Panc1 (cell line): ENCODE results near the gene PROK1.

Source experiments
- POLR2AphosphoS5 ChIP-seq: IDR thresholded peaks from 2 replicates; pipeline ENCODE4 v1.6.1; 2012; ENCODE audit warnings: mild to moderate bottlenecking, low read depth, low read length, moderate library complexity
- SIN3A ChIP-seq: IDR thresholded peaks from 2 replicates; pipeline ENCODE4 v1.6.1; 2012; ENCODE audit warnings: low read depth, mild to moderate bottlenecking, low read length, moderate library complexity, borderline replicate concordance; ENCODE audit not compliant: insufficient read depth
- TF ChIP-seq, protein P1 (sequence below): fragments of 450-650 bp; IDR thresholded peaks from 2 replicates; pipeline ENCODE4 v1.5.1; 2017; ENCODE audit warnings: mild to moderate bottlenecking
- TF ChIP-seq, protein P2 (sequence below), 2 experiments: IDR thresholded peaks; 2 replicates each; pipeline ENCODE4 v1.6.1; 2011 to 2012; ENCODE audit warnings: low read depth in 2 of 2, control low read depth in 1 of 2, low read length in 1 of 2, mild to moderate bottlenecking in 1 of 2, moderate library complexity in 1 of 2; ENCODE audit not compliant: insufficient read depth in 1 of 2

GRCh38 chr1:110425612-110426152 lies 25.3 kb upstream of the PROK1 start:
- TF ChIP-seq, protein P1, sequence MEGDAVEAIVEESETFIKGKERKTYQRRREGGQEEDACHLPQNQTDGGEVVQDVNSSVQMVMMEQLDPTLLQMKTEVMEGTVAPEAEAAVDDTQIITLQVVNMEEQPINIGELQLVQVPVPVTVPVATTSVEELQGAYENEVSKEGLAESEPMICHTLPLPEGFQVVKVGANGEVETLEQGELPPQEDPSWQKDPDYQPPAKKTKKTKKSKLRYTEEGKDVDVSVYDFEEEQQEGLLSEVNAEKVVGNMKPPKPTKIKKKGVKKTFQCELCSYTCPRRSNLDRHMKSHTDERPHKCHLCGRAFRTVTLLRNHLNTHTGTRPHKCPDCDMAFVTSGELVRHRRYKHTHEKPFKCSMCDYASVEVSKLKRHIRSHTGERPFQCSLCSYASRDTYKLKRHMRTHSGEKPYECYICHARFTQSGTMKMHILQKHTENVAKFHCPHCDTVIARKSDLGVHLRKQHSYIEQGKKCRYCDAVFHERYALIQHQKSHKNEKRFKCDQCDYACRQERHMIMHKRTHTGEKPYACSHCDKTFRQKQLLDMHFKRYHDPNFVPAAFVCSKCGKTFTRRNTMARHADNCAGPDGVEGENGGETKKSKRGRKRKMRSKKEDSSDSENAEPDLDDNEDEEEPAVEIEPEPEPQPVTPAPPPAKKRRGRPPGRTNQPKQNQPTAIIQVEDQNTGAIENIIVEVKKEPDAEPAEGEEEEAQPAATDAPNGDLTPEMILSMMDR = no peak
- TF ChIP-seq, protein P2, sequence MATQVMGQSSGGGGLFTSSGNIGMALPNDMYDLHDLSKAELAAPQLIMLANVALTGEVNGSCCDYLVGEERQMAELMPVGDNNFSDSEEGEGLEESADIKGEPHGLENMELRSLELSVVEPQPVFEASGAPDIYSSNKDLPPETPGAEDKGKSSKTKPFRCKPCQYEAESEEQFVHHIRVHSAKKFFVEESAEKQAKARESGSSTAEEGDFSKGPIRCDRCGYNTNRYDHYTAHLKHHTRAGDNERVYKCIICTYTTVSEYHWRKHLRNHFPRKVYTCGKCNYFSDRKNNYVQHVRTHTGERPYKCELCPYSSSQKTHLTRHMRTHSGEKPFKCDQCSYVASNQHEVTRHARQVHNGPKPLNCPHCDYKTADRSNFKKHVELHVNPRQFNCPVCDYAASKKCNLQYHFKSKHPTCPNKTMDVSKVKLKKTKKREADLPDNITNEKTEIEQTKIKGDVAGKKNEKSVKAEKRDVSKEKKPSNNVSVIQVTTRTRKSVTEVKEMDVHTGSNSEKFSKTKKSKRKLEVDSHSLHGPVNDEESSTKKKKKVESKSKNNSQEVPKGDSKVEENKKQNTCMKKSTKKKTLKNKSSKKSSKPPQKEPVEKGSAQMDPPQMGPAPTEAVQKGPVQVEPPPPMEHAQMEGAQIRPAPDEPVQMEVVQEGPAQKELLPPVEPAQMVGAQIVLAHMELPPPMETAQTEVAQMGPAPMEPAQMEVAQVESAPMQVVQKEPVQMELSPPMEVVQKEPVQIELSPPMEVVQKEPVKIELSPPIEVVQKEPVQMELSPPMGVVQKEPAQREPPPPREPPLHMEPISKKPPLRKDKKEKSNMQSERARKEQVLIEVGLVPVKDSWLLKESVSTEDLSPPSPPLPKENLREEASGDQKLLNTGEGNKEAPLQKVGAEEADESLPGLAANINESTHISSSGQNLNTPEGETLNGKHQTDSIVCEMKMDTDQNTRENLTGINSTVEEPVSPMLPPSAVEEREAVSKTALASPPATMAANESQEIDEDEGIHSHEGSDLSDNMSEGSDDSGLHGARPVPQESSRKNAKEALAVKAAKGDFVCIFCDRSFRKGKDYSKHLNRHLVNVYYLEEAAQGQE (IDR thresholded peaks at IDR 0.05; ENCODE audit: insufficient read depth in 1 of 2, low read depth in 2 of 2, low read length in 1 of 2) = no peak
- TF ChIP-seq POLR2AphosphoS5 = no peak
- TF ChIP-seq SIN3A = no peak
